Measurements from ENCODE around the gene RAB31.
A peak's percentile ranks its signal among the peaks of the same experiment; 100 is the strongest.

Gene RAB31

DNA sequence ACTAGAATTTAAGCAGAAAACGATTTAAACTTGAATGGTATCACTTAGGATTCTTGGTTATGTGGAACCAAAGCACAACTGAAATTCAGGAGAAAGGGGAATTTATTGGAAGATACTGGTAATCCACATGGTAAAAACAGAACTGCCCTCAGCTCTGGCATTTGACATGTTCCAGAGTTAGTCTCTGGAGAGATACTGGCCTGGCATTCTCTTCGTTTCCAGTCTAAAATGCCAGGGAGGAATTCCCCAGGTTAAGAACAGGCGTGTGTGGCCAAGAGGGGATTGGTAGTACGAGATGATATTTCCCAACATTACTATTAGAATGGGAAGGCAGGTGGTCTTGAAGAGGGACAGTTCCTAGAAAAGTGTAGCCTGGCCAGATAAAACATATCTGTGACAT, 109.2 kb downstream of the RAB31 start:
- DNase-seq = no peak

DNA sequence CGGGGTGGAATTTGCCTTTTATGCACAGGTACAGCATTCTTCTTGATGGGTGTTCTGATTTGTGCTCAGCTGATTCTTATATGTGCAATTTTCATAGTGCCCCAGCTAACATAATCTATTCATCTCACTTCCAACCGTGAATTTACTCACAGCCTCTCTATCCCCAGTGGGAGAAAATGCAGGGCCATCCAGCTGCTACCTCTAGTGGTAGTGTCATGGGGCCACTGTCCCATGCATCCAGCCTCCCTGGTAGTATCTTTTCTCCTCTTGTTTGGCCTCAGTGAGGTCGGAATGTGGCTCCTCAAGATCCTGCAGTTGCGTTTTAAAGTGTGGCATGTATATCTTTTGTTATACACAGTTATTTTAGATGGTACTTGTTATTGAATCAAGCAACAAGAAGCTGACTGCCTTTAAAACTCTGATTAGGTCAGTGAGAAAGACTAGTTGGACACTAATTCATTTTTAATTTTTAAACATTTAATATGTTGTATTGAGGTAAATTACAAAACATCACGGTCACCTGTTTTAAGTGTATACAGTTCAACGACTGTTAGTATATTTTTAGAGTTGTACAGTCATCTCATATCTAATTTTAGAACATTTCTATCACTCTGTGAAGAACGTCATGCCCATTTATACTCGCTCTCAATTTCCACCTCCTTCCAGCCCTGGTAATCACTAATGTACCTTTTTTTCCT, 109.8 kb downstream of the RAB31 start:
- no peak for DNase-seq

DNA sequence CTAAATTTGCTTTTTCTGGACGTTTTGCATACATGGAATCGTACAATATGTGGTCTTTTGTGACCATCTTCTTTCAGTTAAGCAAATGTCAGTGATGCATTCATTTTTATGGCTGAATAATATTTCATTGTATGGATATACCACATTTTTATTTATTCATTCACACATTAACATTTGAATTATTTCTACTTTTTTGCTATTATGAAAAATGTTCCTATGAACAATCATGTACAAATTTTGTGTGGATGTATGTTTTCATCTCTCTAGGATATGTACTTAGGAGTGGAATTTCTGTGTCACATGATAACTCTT, 110.3 kb downstream of the RAB31 start:
- DNase-seq = no peak

DNA sequence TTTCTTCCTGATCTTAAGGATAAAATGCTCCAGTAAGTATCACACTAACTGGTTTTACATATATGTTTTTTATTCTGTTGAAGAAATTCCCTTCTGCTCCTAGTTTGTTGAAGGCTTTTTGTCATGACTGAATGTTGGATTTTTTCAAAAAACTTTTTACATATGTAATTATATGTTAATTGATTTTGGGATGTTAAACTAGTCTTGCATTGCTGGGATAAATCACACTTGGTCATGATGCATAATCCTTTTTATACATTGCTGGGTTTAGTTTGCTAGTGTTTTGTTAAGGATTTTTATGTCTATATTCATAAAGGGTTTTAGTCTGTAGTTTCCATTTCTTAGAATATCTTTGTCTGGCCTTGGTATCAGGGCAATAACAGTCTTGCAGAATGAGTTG, 112.0 kb downstream of the RAB31 start:
- no peak for DNase-seq

DNA sequence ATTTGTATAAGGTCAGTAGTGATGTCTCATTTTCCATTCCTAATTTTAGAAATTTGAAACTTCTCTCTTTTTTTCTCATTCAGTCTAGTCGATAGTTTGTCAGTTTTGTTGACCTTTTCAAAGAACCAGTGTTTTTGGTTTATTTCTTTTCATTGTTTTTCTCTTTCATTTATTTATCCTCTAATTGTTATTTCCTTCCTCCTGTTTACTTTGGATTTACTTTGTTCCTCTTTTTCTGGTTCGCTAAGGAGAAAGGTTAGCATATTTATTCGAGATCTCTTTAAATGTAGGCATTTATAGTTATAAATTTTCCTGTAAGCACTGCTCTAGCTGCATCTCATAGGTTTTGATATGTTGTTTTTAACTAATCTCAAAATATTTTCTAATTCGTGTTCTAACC, 112.6 kb downstream of the RAB31 start:
- no peak for DNase-seq

DNA sequence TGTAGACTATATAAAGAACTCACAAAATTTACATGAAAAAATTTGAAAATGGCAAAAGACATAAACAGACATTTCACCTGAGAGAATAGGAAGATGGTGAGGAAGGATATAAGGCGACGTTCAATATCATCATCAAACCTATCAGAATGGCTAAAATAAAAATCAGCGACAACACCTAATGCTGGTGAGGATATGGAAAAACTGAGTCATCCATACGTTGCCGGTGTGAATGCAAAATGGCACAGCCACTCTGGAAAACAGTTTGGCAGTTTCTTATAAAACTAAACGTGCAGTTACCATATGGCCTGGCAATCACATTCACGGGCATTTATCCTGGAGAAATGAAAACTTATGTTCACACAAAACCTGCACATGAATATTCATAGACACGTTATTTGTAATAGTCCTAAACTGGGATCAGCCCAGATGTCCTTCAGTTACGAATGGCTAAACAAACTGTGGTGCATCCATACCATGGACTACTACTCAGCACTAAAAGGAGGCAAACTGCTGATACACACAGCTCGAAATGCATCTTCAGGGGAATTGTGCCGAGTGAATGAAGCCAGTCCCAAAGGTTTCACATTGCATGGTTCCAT, 114.6 kb downstream of the RAB31 start:
- no peak for DNase-seq

DNA sequence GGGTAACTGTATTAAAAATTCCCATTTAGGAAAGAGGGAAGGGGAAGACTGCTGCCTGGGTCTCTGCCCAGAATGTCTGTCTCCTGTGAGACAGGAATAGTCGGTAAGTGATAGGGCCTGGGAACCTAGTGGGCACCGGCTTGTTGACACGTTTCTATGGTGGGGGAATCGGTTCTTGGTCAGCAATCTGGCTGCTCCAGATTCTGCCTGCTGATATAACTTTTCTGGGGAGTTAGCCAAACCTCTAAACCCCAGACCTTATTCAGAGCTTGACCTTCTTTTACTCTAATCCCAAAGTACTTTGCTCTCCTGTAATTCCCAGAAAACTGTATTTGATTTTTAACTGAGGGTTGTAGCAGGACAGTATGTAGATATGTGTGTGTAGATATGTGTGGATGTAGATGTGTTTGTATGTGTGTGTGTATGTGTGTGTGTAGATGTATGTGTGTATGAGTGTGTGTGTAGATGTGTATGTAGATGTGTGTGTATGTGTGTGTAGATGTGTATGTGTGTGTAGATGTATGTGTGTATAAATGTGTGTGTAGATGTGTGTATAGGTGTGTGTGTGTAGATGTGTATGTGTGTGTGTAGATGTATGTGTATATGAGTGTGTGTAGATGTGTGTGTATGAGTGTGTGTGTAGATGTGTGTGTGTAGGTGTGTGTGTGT, 115.8 kb downstream of the RAB31 start:
- DNase-seq = no peak

DNA sequence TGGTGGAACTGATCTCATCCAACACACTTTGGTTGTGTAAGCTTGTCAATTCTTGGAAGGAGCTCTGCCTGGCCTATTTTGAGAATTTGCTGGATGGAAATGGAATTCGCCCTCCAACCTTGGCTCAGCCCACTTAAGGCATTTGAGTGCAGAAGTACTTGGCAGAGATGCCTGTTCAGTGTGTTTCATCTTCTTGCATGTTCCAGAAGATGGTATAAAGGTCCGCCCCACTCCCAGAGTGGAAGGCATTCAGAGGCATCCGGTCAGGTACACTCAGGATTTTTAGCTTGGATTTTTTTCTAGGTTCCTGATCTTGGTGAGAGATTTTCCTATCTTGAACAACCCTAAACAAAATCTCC, 116.4 kb downstream of the RAB31 start:
- peak in 1 of 51 donors; percentile 37 for DNase-seq

DNA sequence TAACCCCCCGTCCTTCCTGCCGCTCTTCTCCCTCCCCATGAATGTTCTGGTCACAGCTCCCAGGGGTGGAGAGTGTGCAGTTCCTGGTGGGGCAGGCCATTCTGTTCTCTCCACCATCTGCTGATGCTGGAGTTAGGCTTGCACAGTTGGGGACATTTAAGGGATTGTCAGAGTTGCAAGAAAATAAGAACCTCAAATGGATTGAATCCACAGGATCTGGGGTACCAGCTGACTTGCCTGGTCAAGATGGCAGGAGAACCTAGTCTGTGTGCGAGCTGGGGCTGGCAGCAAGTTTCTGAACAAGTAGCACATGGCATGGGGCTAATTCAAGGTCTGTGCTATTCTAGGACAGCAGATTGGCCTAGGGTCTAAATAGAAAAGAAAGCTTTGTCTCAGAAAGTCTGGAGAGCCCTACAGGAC, 116.9 kb downstream of the RAB31 start:
- no peak for DNase-seq

DNA sequence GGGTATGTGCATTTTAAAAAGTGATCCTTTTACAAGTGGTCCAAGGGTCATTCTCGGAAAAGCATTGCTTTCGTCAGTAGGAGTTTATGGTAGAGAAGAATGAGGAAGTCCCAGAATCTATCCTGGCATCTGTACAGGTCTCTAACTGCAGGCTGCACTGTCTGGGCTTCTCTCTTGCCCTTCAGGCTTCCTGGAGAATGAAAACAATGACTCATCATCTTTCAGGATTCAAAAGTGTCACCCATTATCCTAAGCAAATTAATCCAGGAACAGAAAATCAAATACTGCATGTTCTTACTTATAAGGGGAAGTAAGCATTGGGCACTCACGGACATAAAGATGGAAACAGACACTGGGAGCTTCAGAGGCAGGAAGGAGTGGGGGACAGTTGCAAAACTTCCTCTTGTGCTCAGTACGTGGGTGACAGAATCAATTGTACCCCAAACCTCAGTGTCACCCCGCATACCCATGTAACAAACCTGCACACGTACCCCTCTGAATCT, 117.5 kb downstream of the RAB31 start:
- DNase-seq = peak in 2 of 51 donors; percentile 21 to 39

DNA sequence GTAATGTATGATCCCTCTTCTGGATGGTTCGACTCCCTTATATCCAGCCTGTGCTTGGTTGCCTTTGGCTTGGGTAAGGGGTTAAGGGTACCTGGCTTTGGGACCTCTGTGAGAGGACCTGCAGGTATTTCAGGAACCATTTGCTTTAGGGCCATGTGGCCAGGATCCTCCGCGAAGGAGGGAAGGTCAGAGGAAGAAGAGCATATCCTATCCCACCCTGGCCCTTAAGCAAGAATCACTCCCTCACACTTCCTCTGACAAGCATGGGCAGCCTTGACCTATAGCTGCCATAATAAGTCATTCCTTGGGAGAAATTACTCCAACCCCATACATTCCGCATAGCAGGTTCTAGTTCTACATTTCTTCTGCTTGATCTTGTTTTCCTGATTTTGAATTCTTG, 118.6 kb downstream of the RAB31 start:
- no peak for DNase-seq

DNA sequence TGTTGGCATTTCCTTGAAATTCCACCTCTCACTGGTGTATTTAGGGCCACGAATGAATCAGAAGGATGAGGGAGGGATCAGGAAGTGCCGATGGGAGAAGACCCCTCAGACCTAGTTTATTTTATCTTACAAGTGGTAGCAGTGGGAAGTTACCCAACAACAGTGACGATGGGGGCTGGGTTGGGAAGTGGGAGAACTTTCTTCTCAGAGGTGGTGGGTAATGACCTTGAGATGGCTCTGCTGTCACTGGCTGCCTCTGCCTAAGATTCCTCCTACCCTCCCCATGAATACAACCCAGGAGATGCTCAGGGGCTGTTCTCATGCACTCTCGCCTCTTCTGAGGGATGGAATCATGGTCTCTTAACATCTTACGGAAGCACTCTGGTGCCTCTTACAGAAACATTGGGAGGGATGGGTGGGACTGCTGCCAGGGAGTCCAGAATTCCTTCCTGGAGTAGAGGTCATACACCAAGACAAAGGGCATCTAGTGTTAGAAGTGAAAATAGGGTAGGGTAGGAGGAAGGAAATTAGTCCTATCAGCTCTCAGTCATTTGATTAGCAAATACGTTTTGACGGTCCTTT, 119.2 kb downstream of the RAB31 start:
- no peak for DNase-seq

DNA sequence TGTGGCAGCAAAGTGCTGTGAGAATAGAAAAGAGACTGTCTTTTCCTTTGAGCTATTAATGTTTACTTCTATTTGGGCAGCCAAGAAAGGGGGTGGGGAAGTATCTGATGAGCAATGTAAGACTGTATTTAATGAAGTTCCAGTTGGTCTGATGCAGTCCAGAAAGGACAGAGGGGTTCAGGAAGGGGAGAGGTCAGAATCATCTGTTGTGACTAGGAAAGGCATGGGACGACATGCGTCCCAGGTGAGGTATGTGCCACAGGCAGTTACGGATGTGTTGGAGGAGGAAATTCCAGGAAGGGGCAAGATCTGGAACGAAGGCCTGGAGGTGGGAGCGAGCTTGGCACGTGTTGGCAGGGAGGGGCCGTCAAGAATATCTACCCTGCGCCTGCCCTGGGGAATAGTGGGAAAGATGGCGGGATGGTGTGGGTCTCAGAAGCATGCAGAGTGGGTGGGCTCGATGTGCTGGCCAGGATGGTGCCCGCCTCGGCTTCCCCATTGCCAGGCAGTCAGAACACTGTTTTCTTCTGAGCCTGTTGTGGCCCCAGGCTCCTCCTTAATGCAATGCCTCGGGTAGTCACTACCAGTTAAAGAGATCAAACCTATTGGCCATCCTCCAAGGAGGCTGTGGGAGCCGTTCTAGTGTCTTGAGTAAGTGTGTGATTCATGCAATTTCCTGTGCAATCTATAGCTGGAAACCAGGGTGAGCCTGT, 119.8 kb downstream of the RAB31 start:
- DNase-seq = peak in 5 of 51 donors; percentile 19 to 43 (median 39)

DNA sequence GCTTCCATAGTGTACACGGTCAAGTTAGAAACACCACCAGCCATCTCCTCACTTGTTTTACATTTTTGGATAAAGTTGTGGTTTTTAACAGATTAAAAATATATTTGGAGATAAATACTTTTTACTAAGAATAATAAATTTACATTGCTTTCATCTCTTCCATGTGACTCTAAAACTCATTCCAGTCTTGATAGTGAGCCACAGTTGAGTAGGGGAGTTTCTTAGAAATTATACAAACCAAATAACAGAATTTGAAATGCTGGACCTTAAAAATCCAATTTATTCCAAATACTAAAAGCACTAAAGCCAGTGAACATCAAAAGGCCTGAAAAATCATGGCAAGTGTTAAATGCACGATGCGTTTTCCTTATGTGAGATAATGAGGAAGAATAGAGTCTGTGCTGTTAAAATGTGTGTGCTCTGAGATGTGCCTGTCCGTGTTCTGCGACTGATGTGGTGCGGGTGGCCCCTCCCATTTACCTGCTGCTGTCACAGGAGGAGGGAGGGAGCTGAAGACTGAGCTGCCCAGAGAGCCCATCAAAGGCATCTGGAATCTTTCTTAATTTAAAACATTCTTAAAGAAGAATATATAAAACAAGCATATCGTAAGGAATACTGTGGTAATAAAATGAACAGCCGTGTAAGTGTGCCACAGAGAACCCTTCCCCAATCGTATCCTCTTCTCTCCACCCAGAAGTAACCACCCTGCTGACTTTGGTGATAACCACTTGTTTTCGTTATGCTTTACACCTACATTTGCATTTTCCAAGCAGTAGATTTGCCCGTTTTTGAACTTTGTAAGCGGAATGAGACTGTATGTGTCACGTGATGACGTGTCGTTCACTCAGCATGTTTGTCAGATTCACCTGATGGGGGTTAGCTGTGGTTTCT, 120.7 kb downstream of the RAB31 start:
- no peak for DNase-seq

DNA sequence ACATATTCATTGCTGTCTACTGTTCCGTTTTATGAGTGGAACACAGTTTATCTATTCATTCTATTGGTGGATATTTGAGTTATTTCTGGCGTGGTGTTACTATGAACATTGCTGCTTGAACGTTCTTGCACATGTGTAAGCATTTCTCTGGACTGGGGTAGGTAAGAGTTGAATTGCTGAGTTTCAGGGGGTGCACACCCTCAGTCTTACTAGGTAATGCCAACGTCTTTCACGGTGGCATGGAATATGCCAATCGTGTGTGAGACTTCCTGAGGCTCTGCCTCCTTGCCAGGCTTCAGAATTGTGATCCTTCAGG, 121.3 kb downstream of the RAB31 start:
- no peak for DNase-seq

DNA sequence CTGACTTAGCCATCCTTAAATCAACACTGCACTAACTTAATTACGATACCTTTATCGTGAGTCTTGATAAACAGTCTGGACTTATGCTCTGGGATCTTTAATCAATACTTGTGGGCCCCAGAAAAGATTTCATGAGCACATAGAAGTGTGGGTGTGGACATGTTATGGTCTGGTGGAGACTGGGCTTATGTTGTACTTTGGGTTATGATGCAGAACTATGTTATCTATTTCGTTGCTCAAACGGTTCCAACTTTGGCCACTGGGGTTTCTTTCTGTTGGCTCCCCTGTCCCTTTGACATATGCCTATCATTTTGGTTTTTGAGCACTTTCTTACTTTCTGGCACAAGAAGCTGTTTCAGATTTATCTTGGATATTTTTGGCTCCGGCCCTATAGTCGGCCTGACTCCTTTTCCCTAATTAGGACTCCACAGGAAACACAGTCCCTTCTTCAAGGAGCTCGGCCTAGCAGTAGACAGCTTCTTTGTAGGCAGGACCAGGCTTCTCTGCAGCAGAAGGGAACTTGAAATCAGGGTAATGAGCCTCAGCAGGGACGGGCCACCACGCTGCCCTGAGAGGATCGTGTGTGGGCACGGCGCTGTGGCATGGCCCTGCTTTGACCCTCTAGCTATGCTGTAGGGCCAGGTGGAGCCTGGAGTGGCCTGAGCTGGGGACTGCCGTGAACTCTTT, 123.1 kb downstream of the RAB31 start:
- DNase-seq = no peak

DNA sequence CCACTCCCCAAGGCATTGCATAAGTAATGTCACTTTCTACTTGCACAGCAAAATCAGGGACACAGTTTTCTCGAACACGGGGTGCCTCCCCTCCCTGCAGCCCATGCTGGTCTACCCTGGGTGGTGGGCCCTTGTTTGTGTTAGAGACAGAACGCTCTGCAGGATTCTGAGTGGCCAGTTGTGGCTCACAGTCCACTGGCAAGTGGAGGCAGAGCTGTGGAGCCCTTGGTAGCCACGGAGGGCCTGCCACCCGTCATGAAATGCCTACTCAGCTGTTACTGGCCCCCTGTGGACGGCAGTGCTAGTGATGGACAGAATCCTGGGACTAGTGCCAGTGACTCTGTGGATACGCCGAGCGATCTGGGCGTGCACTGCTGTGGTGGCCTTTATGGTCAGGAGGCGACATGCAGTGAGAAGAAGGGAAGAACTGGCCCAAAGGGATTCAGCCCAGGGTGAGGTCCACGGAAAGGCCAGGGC, 123.7 kb downstream of the RAB31 start:
- no peak for DNase-seq

DNA sequence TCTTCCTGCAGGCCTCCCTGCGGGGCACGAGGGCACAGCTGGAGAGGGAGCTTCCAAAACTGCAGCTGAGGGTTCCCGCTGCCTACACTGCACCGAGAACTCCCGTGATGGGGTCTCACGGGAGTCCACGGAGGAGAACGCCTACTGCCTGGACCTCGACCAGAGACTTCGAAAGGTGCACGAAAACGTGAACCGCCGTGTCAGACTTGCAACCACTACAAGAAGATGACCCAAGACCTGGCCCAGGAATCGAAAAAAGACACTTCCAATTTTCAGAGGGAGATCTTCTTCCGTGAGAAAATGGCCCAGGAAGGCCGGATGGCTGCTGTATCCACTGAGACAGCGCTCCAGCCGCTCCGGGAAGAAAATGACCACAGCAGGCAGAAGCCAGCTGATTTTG, 124.8 kb downstream of the RAB31 start:
- no peak for DNase-seq

DNA sequence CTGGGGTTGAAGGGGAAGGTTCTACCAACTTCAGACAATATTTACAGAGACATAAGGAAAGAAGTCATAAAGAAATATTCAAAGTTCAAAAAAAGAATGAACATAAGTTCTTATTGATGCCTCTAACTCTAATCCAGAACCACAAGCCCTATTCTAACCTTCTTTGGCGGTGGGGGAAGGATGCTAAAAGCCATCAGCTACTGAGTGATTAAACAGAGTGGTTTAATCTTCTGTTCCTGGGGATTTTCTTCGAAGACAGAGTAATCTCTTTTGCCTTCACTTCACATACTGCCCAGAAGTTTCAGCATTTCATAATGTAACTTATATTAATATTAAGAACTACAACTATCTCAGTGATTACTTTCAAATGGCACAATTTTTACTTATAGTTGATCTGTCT, 126.5 kb downstream of the RAB31 start:
- DNase-seq = no peak

DNA sequence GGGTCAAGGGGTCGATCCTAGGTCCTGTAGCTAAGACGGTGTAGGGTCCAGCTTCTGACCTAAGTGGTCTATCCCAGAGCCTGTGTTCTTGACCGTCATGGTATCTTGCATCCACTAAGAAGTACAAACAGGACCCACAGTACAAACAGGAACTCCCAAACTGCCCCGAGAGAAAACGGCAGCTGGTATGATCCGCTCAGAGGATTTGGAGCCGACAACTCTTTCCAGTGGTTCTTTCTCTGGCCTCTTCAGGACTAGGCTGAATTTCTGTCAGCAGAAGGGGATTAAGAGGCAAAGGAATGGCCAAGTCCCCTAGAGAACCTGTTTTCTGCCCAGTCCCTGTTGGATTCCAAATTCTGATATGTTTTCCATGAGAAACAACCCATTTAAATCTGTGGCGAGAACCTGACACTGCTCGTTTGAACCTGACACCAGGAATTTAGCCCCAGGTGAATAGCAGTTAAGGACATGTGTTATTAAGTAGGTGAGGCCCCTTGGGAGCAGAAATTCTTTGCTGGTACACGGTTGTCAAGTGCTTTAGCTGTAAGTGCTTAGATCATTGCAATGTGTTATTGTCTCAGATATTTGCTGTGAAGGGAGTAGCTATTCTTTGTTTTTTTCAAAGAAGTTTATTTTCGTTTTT, 127.1 kb downstream of the RAB31 start:
- no peak for DNase-seq
